Neural crest cell (in vitro differentiated cells): Measurements from ENCODE around the gene ASB5. TPM values are rescaled to one million over a fixed set of nuclear protein-coding genes. Genes with fewer than 3 reads are reported as not detected.

Source experiments
- DNase-seq: peaks from one replicate; pipeline ENCODE4 v3.0.0; 2021; ENCODE audit warnings: low read depth, mixed read lengths, low spot score
- H3K27ac Mint-ChIP-seq: one replicate; pipeline ENCODE4 v1.8.0; 2021; ENCODE audit warnings: mild to moderate bottlenecking, mixed read lengths; ENCODE audit not compliant: unreplicated experiment
- H3K27me3 Mint-ChIP-seq: 2 replicates; pipeline ENCODE4 v1.8.0; 2021; ENCODE audit warnings: low read depth, mild to moderate bottlenecking, mixed read lengths
- H3K36me3 Mint-ChIP-seq: 2 replicates; pipeline ENCODE4 v1.8.0; 2021; ENCODE audit warnings: low read depth, mild to moderate bottlenecking, mixed read lengths
- H3K4me1 Mint-ChIP-seq: 2 replicates; pipeline ENCODE4 v1.8.0; 2021; ENCODE audit warnings: mixed read lengths
- H3K4me3 Mint-ChIP-seq: one replicate; pipeline ENCODE4 v1.8.0; 2021; ENCODE audit warnings: mild to moderate bottlenecking, mixed read lengths
- H3K9me3 Mint-ChIP-seq: 2 replicates; pipeline ENCODE4 v1.8.0; 2021; ENCODE audit warnings: mixed read lengths
- long read RNA-seq: library from polyadenylated mRNA; unstranded; transcript quantifications from one replicate; pipeline ENCODE4 v2.0.0, GENCODE V29; 2020
- total RNA-seq: library from RNA; stranded (reverse); gene quantifications from 2 replicates; pipeline ENCODE4 v1.2.1, GENCODE V29; 2021
- TF ChIP-seq, protein P1 (sequence below): fragments of 200-600 bp; sonication (generic); conservative IDR thresholded peaks from 2 replicates; pipeline ENCODE4 v1.5.0; 2021; ENCODE audit warnings: antibody characterized with exemption, mild to moderate bottlenecking

The ASB5 gene, protein sequence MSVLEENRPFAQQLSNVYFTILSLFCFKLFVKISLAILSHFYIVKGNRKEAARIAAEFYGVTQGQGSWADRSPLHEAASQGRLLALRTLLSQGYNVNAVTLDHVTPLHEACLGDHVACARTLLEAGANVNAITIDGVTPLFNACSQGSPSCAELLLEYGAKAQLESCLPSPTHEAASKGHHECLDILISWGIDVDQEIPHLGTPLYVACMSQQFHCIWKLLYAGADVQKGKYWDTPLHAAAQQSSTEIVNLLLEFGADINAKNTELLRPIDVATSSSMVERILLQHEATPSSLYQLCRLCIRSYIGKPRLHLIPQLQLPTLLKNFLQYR
- total RNA-seq: not detected in 2 replicates
- long read RNA-seq: 0 reads

DNA sequence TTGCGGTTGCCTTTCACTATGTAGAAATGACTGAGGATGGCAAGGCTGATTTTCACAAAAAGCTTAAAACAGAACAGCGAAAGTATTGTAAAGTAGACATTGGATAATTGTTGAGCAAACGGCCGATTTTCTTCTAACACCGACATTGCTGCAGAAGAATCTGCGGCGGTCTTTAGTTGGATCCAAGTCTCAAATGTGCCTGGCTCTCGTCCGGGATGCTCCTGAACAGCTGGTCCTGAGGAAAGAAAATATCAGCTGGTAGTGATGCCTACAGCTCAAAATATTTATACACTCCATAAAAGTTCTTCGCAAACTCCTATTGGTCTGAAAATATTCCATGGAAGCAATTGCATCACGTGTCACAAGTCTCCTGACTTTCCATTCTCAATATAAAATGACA lies at the start of gene ASB5:
ASB5 (minus strand) TSS at position 260 of the 400 bp plus-strand sequence; CDS start at position 146, 114 bp downstream.
- DNase-seq: no peak
- no peaks in the 10 kb centered on the region for H3K36me3 Mint-ChIP-seq
- TF ChIP-seq, protein P1, sequence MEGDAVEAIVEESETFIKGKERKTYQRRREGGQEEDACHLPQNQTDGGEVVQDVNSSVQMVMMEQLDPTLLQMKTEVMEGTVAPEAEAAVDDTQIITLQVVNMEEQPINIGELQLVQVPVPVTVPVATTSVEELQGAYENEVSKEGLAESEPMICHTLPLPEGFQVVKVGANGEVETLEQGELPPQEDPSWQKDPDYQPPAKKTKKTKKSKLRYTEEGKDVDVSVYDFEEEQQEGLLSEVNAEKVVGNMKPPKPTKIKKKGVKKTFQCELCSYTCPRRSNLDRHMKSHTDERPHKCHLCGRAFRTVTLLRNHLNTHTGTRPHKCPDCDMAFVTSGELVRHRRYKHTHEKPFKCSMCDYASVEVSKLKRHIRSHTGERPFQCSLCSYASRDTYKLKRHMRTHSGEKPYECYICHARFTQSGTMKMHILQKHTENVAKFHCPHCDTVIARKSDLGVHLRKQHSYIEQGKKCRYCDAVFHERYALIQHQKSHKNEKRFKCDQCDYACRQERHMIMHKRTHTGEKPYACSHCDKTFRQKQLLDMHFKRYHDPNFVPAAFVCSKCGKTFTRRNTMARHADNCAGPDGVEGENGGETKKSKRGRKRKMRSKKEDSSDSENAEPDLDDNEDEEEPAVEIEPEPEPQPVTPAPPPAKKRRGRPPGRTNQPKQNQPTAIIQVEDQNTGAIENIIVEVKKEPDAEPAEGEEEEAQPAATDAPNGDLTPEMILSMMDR: no peak
- no peaks in the 10 kb centered on the region for H3K4me1 Mint-ChIP-seq
- no peaks in the 10 kb centered on the region for H3K27me3 Mint-ChIP-seq
- H3K9me3 Mint-ChIP-seq: no peaks in the 10 kb centered on the region
- no peak within 1 kb of the TSS for H3K27ac Mint-ChIP-seq
- no peak within 1 kb of the TSS for H3K4me3 Mint-ChIP-seq

DNA sequence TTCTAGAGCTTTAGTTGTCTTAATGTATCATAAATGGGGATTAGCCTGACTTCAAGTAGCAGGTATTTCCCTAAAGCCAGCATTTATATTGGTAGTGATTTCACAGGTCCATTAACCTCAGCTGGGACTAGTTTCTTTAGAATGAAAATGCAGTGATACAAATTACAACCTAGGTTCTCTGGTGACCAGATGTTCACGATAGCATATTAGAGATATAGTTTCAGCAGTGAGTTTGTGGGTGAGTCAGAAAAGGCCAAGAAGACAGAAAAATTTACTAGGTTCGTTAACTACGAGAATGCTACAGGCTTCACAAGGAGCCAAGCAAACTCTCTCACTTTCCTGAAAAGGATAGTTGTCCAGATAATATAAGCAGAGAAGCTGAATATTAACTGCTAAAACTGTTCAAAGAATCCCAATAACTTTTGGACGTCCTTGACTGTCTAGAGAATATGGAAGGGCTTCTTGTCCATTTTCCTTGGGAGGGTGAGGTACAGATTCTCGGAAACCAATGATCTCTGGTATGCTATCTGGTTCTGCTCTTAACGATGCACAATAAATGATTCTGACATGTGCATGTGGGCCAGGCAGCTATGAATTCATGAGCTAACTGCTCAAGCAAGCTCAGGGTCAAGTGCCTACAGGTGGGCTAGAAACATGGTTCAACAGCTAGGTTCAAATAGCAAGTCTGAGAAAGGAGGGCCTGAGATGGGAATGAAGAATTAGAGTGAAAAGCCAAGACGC lies 44.7 kb upstream of the ASB5 start:
- Mint-ChIP-seq H3K9me3 (no peaks in the 10 kb centered on the region), H3K27me3 (no peaks in the 10 kb centered on the region)

DNA sequence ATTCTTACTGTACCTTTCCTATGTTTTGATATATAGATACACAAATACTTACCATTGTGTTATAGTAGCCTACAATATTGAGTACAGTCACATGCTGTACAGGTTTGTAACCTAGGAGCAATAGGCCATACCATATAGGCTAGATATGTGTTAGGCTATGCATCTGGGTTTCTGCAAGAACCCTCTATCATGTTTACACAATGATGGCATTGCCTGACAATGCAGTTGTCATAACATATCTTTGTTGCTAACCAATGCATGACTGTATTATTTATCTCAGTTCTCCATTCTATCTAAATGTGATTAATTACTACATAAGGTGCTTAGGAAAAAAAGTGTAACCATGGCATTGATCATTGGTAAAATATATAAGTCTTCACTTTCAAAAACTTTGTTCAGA lies 40.8 kb upstream of the ASB5 start:
- Mint-ChIP-seq H3K4me3 (no peak overlapping the region), H3K27ac (no peak overlapping the region), H3K27me3 (no peaks in the 10 kb centered on the region), H3K9me3 (no peaks in the 10 kb centered on the region), H3K4me1 (peaks cover 9% of the 10 kb centered on the region), H3K36me3 (no peaks in the 10 kb centered on the region)
- DNase-seq: no peak
- TF ChIP-seq, protein P1: no peak

More for the DNA sequence above, 44.7 kb upstream of the ASB5 start:
- Mint-ChIP-seq H3K27ac (no peak overlapping the region), H3K4me1 (peaks cover 17% of the 10 kb centered on the region), H3K36me3 (no peaks in the 10 kb centered on the region), H3K4me3 (peak overlapping the region; percentile 24)
- DNase-seq: no peak
- TF ChIP-seq, protein P1: no peak

DNA sequence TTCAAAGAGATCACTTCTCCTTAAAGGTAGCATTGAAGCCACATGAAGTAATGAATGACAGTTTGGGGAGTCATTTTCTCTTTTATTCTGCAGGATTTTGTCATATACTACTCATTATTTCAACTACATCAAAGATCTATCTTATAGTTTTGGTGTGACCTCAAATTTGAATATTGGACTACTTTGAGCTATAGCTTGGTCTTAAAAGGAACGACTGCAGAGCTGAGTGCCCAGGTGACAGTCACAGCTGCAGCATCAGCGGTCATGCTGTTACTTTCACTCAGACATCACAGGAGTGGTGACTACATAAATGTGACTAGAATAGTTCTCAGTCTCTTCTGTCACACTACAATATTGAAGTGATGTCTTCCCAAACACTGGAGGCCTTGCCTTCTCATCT lies 40.0 kb upstream of the ASB5 start:
- H3K36me3 Mint-ChIP-seq: no peaks in the 10 kb centered on the region
- H3K9me3 Mint-ChIP-seq: no peaks in the 10 kb centered on the region
- H3K27me3 Mint-ChIP-seq: no peaks in the 10 kb centered on the region
- no peak overlapping the region for H3K4me3 Mint-ChIP-seq
- no peak for DNase-seq
- H3K27ac Mint-ChIP-seq: no peak overlapping the region
- TF ChIP-seq, protein P1: no peak
- H3K4me1 Mint-ChIP-seq: peaks cover 2% of the 10 kb centered on the region

DNA sequence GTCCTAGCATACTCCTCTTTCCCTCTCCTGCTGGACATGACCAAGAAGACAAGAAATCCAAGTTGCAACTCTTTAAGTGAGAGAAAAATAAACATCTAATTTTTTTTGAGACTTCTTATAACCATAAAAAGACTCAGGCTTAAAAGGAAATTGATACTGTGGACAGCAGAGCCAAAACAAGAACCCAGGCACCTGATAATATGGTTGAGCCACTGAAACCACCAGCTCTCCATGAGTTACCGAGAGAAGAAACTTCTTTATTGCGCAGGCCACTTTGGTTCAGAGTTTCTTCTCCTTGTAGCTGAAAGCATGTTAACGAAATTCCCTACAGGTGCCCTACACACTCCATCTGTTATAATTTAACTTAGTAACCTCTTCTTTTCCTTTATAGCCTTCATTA lies 39.4 kb upstream of the ASB5 start:
- H3K4me3 Mint-ChIP-seq: no peak overlapping the region
- no peaks in the 10 kb centered on the region for H3K27me3 Mint-ChIP-seq
- H3K4me1 Mint-ChIP-seq: no peaks in the 10 kb centered on the region
- TF ChIP-seq, protein P1: no peak
- H3K9me3 Mint-ChIP-seq: no peaks in the 10 kb centered on the region
- no peak for DNase-seq
- H3K27ac Mint-ChIP-seq: no peak overlapping the region
- no peaks in the 10 kb centered on the region for H3K36me3 Mint-ChIP-seq
